BLaER1 treated with 17β-estradiol and CSF1 and Interleukin-3, amounts not matched to agents 10 nM and 100 nM (cell line): ENCODE measurements around the gene CYBC1.
A peak's percentile ranks its signal among the peaks of the same experiment; 100 is the strongest.
"Not testable (repeated sequence)": the region's sequence is repeated elsewhere in the genome, so short reads cannot be mapped to it uniquely, and the experiment has no call there.

Experiments
- H3K27ac ChIP-seq, 11 experiments: shearing (Covaris generic); formaldehyde crosslinking; 2 replicates each; pipeline ENCODE4 v1.8.1; 2022
- H3K27me3 ChIP-seq, 11 experiments: shearing (Covaris generic); formaldehyde crosslinking; 2 replicates each; pipeline ENCODE4 v1.8.1; 2022
- H3K36me3 ChIP-seq, 11 experiments: shearing (Covaris generic); formaldehyde crosslinking; 2 replicates each; pipeline ENCODE4 v1.8.1; 2022
- H3K4me1 ChIP-seq, 10 experiments: shearing (Covaris generic); formaldehyde crosslinking; 2 replicates each; pipeline ENCODE4 v1.8.1; 2022
- H3K4me2 ChIP-seq, 11 experiments: shearing (Covaris generic); formaldehyde crosslinking; 2 replicates each; pipeline ENCODE4 v1.8.1; 2022
- H3K4me3 ChIP-seq, 10 experiments: shearing (Covaris generic); formaldehyde crosslinking; 2 replicates each; pipeline ENCODE4 v1.8.1; 2022
- H3K9ac ChIP-seq, 11 experiments: shearing (Covaris generic); formaldehyde crosslinking; 2 replicates each; pipeline ENCODE4 v1.8.1; 2022
- H3K9me3 ChIP-seq, 11 experiments: shearing (Covaris generic); formaldehyde crosslinking; replicated peaks in 1 of 11; 2 replicates each; pipeline ENCODE4 v1.8.1; 2022
- H4K20me1 ChIP-seq, 11 experiments: shearing (Covaris generic); formaldehyde crosslinking; 2 replicates each; pipeline ENCODE4 v1.8.1; 2022
- Cebpa-rat ChIP-seq, 11 experiments: shearing (Covaris generic); IDR thresholded peaks; 2 replicates each; pipeline ENCODE4 v1.8.1; 2022

CYBC1 gene

GRCh38 chr17:82418001-82418986, 32.3 kb downstream of the CYBC1 start, which contains the start of the genes HEXD and OGFOD3:
Gene HEXD (plus strand): TSS chr17:82418347. CDS start chr17:82419800, 1,453 bp downstream.
Gene OGFOD3 (minus strand): TSS chr17:82418586. CDS start chr17:82418485, 101 bp downstream.
- TF ChIP-seq Cebpa-rat (IDR thresholded peaks at IDR 0.05), result no peak
- H3K4me2 ChIP-seq, result peak within 1 kb of the TSS; percentile 87 to 97 (median 95)
- H3K9me3 ChIP-seq, result peaks cover 0 to 7% (median 6%) of the 10 kb centered on the region in 11 experiments; a peak in 6 of 22 replicates
- H3K36me3 ChIP-seq, result peaks cover 9 to 41% (median 33%) of the 10 kb centered on the region in 11 experiments; a peak in 21 of 22 replicates
- H3K4me3 ChIP-seq, result peak within 1 kb of the TSS; percentile 73 to 96 (median 90)
- peak within 1 kb of the TSS; percentile 51 to 94 (median 90); a peak in 21 of 22 replicates for H3K27ac ChIP-seq
- peak within 1 kb of the TSS; percentile 77 to 94 (median 88) for H3K9ac ChIP-seq
- H3K27me3 ChIP-seq, result no peaks in the 10 kb centered on the region
- peaks cover 15 to 44% (median 30%) of the 10 kb centered on the region in 10 experiments for H3K4me1 ChIP-seq
- H4K20me1 ChIP-seq, result peaks cover 30 to 56% (median 48%) of the 10 kb centered on the region in 11 experiments

GRCh38 chr17:82416771-82417170, 33.8 kb downstream of the CYBC1 start:
- Histone ChIP-seq H3K9ac (no peak overlapping the region), H4K20me1 (peaks cover 41 to 72% (median 63%) of the 10 kb centered on the region in 11 experiments), H3K4me2 (no peak overlapping the region), H3K4me1 (peaks cover 15 to 59% (median 42%) of the 10 kb centered on the region in 10 experiments), H3K9me3 (no peaks in the 10 kb centered on the region), H3K36me3 (peaks cover 0 to 28% (median 20%) of the 10 kb centered on the region in 11 experiments; a peak in 19 of 22 replicates), H3K27ac (no peak overlapping the region), H3K4me3 (no peak overlapping the region), H3K27me3 (no peaks in the 10 kb centered on the region)
- no peak for TF ChIP-seq Cebpa-rat (IDR thresholded peaks at IDR 0.05)

DNA sequence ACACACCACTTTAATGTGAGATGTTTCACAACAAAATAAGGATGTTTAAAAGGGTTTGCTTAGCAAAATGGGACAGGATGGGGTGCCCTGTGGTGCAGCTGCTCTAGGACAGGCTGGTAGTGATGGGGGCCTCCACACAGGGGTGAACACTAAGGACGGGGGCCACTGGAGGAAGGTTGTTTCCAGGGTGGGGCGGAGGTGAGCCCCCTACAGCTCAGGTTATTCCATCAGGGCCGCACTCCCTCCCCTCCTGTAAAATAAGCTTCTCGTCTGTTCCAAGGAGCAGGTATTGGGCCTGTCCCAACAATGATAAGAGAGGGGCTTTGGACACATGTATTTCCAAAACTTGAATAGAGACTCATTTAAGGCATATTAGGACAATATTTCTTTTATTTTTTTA, 34.3 kb downstream of the CYBC1 start:
- no peak for TF ChIP-seq Cebpa-rat (IDR thresholded peaks at IDR 0.05)
- peaks cover 45 to 76% (median 68%) of the 10 kb centered on the region in 11 experiments for H4K20me1 ChIP-seq
- H3K27ac ChIP-seq, result no peak overlapping the region
- H3K36me3 ChIP-seq, result peaks cover 0 to 23% (median 16%) of the 10 kb centered on the region in 11 experiments; a peak in 19 of 22 replicates
- H3K9ac ChIP-seq, result no peak overlapping the region
- H3K4me2 ChIP-seq, result no peak overlapping the region
- H3K4me3 ChIP-seq, result no peak overlapping the region
- peaks cover 15 to 64% (median 45%) of the 10 kb centered on the region in 10 experiments for H3K4me1 ChIP-seq
- no peaks in the 10 kb centered on the region for H3K27me3 ChIP-seq
- no peaks in the 10 kb centered on the region for H3K9me3 ChIP-seq

GRCh38 chr17:82415786-82416185, 34.8 kb downstream of the CYBC1 start:
- Histone ChIP-seq H3K4me3 (no peak overlapping the region), H3K27me3 (no peaks in the 10 kb centered on the region), H3K27ac (no peak overlapping the region), H3K9me3 (no peaks in the 10 kb centered on the region), H3K36me3 (peaks cover 0 to 18% (median 12%) of the 10 kb centered on the region in 11 experiments; a peak in 16 of 22 replicates), H3K4me1 (peaks cover 15 to 68% (median 46%) of the 10 kb centered on the region in 10 experiments), H4K20me1 (peaks cover 48 to 80% (median 72%) of the 10 kb centered on the region in 11 experiments), H3K4me2 (no peak overlapping the region), H3K9ac (no peak overlapping the region)
- TF ChIP-seq Cebpa-rat (IDR thresholded peaks at IDR 0.05), result no peak

DNA sequence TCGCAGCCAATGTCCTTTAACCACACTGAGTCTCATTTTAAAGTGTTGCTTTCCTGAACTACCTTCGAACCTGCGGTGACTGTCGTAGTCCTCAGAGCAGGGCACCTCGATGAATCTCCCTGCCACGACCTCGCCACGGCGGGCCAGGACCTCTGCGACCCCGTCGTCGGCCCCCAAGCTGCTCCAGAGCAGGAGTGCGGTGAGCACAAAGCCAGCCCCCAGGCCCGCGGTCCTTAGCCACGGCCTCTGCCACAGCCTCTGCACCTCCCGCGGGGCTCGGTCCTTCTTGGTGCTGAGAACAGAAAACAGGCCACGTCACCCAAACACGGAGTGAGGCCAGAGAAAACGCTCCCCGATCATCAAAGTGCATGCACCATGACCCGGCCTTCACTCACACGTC, 35.2 kb downstream of the CYBC1 start:
- Histone ChIP-seq H3K4me1 (peaks cover 15 to 72% (median 50%) of the 10 kb centered on the region in 10 experiments), H3K27ac (no peak overlapping the region), H3K4me2 (no peak overlapping the region), H3K4me3 (no peak overlapping the region), H3K9ac (no peak overlapping the region), H3K9me3 (no peaks in the 10 kb centered on the region), H3K36me3 (peaks cover 0 to 15% (median 8%) of the 10 kb centered on the region in 11 experiments; a peak in 12 of 22 replicates), H3K27me3 (no peaks in the 10 kb centered on the region), H4K20me1 (peaks cover 52 to 85% (median 77%) of the 10 kb centered on the region in 11 experiments)
- no peak for TF ChIP-seq Cebpa-rat (IDR thresholded peaks at IDR 0.05)

GRCh38 chr17:82414548-82415281, 35.8 kb downstream of the CYBC1 start:
- Histone ChIP-seq H3K9me3 (no peaks in the 10 kb centered on the region), H3K4me3 (no peak overlapping the region), H3K27me3 (no peaks in the 10 kb centered on the region), H3K4me2 (peak overlapping the region; percentile 4 to 75 (median 38); a peak in 19 of 22 replicates), H3K36me3 (peaks cover 0 to 15% (median 8%) of the 10 kb centered on the region in 11 experiments; a peak in 5 of 22 replicates), H3K4me1 (peaks cover 9 to 72% (median 49%) of the 10 kb centered on the region in 10 experiments), H3K9ac (no peak overlapping the region), H3K27ac (no peak overlapping the region), H4K20me1 (peaks cover 57 to 91% (median 83%) of the 10 kb centered on the region in 11 experiments)
- no peak for TF ChIP-seq Cebpa-rat (IDR thresholded peaks at IDR 0.05)

GRCh38 chr17:82412535-82413520, 37.7 kb downstream of the CYBC1 start:
- H3K4me2 ChIP-seq, result peak overlapping the region in 9 of 11 experiments; percentile 43 to 73 (median 69); a peak in 17 of 22 replicates
- peak overlapping the region in 3 of 11 experiments; percentile 11 to 31 (median 20); a peak in 3 of 22 replicates for H3K9ac ChIP-seq
- peaks cover 5 to 26% (median 11%) of the 10 kb centered on the region in 11 experiments; a peak in 12 of 22 replicates for H3K36me3 ChIP-seq
- H3K27me3 ChIP-seq, result no peaks in the 10 kb centered on the region
- peaks cover 67 to 100% (median 99%) of the 10 kb centered on the region in 11 experiments for H4K20me1 ChIP-seq
- no peak for TF ChIP-seq Cebpa-rat (IDR thresholded peaks at IDR 0.05)
- no peak overlapping the region for H3K4me3 ChIP-seq
- no peak overlapping the region for H3K27ac ChIP-seq
- peaks cover 7 to 68% (median 50%) of the 10 kb centered on the region in 10 experiments for H3K4me1 ChIP-seq
- no peaks in the 10 kb centered on the region for H3K9me3 ChIP-seq

- Histone ChIP-seq H3K4me2 (peak overlapping the region in 7 of 11 experiments; percentile 55 to 73 (median 69); a peak in 13 of 22 replicates), H3K36me3 (peaks cover 5 to 27% (median 11%) of the 10 kb centered on the region in 11 experiments; a peak in 12 of 22 replicates), H4K20me1 (peaks cover 72 to 100% (median 99%) of the 10 kb centered on the region in 11 experiments), H3K4me1 (peaks cover 8 to 68% (median 50%) of the 10 kb centered on the region in 10 experiments)
- H3K9me3 ChIP-seq, H3K4me3 ChIP-seq, H3K27me3 ChIP-seq, H3K27ac ChIP-seq, H3K9ac ChIP-seq: not testable (repeated sequence)
Measured at GRCh38 chr17:82412081-82412480, 38.5 kb downstream of the CYBC1 start.
